Fibroblast of skin of back (primary cell): ENCODE data around the gene LTBP4.
A peak's percentile ranks its signal among the peaks of the same experiment; 100 is the strongest.
"Not testable (repeated sequence)": the region's sequence is repeated elsewhere in the genome, so short reads cannot be mapped to it uniquely, and the experiment has no call there.

Source experiments
- DNase-seq: peaks from one replicate; pipeline ENCODE4 v3.0.0-alpha.2; 2013

The LTBP4 gene

DNA sequence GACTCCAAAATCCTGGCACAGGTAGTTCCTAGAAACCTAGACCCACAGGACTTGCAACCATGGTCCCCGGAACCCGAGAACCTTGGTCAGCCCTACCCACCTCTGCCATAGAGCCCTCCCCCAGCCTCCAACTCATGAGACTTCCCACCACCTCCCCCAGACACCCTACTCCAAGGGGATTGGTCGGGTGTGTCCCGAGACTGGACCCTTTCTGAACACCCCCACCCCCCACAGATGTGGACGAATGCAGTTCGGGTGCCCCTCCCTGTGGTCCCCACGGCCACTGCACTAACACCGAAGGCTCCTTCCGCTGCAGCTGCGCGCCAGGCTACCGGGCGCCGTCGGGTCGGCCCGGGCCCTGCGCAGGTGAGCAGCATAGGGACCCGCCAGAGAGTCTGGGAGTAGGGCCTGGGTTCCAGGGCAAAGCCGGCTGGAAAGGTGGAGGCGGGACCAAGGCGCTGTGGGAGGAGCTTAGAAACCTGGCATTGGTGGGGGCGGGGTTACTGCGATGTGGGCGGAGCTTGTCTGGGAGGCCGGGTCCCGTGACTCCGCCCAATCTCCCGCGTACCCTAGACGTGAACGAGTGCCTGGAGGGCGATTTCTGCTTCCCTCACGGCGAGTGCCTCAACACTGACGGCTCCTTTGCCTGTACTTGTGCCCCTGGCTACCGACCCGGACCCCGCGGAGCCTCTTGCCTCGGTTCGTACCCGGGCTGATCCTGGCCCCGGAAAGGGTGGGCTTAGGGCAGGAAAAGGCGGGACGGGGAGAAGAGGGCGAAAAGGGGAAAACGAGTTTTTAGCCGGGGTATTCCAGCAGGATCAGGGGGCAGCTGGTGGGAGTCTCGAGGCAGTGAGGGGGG is 11.9 kb downstream of the LTBP4 start:
- no peak for DNase-seq

- peak; percentile 72 for DNase-seq
Observed at GRCh38 chr19:40613690-40614621, 12.8 kb downstream of the LTBP4 start.

- DNase-seq, result peak; percentile 92
Observed at GRCh38 chr19:40614622-40615411, 13.6 kb downstream of the LTBP4 start.

DNA sequence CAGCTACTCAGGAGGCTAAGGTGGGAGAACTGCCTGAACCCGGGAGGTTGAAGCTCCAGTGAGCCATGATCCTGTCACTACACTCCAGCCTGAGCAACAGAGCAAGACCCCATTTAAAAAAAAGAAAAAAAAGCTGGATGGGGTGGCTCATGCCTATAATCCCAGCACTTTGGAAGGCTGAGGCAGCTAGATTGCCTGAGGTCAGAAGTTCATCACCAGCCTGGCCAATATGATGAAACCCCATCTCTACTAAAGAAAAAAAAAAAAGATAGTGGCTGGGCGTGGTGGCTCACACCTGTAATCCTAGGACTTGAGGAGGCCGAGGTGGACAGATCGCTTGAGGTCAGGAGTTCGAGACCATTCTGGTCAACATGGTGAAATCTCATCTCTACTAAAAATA is 15.0 kb downstream of the LTBP4 start:
- DNase-seq, result no peak

DNA sequence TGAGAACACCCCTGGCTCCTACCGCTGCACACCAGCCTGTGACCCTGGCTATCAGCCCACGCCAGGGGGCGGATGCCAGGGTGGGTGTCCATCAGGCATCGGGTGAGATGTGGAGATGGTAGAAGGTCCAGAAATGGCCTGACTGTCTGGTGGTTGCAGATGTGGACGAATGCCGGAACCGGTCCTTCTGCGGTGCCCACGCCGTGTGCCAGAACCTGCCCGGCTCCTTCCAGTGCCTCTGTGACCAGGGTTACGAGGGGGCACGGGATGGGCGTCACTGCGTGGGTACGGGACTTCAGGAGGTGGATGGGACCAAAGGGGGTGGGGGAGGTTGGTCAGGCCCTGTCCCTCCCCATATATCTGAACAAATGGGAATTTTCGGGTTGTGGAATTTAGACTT is 15.8 kb downstream of the LTBP4 start:
- DNase-seq, result no peak

- DNase-seq, result no peak
Observed at GRCh38 chr19:40617961-40618360, 16.8 kb downstream of the LTBP4 start.

GRCh38 chr19:40619333-40620160 is 18.4 kb downstream of the LTBP4 start:
- DNase-seq, result no peak

GRCh38 chr19:40620161-40620485 is 19.0 kb downstream of the LTBP4 start:
- DNase-seq, result no peak

- no peak for DNase-seq
Observed at GRCh38 chr19:40621283-40621682, 20.1 kb downstream of the LTBP4 start.

GRCh38 chr19:40621966-40622772 is 21.0 kb downstream of the LTBP4 start:
- DNase-seq, result no peak

DNA sequence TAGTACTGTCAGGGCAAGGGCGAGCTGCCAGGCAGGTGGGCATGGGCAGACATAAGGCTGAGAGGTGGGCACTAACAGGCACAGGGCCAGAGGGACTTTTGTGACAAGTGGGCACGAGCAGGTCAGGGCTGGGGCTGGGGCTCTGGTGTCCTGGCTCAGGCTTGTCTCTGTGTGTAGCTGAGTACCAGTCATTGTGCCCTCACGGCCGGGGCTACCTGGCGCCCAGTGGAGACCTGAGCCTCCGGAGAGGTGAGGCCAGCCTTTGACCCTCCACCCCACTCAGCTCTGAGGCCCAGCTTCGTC is 21.6 kb downstream of the LTBP4 start:
- no peak for DNase-seq

DNA sequence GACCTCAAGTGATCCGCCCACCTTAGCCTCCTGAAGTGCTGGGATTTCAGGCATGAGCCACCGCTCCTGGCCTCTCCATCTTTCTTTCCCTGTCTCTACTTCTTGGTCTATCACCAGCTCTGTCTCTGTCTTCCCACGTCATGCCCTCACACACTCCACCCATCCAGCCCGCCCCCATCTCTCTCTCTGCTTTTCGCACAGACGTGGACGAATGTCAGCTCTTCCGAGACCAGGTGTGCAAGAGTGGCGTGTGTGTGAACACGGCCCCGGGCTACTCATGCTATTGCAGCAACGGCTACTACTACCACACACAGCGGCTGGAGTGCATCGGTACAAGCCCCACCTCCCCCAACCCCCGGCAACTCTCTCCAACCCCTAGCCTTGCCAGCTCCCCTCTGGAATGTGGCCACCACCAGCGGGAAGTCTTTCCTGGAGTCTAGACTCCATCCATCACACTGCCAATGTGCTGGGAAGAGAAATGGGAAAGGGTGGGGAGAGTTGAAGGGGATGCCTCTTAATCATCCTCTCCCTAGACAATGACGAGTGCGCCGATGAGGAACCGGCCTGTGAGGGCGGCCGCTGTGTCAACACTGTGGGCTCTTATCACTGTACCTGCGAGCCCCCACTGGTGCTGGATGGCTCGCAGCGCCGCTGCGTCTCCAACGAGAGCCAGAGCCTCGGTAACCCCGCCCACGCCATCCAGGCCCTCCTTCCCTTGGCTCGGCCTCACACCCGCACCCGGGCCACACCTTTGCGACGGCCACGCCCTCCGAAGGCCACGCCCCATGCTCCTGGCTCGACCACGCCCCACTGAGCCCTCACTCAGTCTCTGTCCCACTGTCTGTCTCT is 22.5 kb downstream of the LTBP4 start:
- DNase-seq, result peak; percentile 58

GRCh38 chr19:40624369-40625153 is 23.4 kb downstream of the LTBP4 start:
- DNase-seq, result not testable (repeated sequence)

GRCh38 chr19:40625406-40626120 is 24.4 kb downstream of the LTBP4 start:
- DNase-seq, result no peak

DNA sequence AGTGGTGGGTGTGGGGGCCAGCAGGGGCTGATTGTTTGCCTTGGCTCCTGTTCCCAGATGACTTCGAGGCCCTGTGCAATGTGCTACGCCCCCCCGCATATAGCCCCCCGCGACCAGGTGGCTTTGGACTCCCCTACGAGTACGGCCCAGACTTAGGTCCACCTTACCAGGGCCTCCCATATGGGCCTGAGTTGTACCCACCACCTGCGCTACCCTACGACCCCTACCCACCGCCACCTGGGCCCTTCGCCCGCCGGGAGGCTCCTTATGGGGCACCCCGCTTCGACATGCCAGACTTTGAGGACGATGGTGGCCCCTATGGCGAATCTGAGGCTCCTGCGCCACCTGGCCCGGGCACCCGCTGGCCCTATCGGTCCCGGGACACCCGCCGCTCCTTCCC is 25.7 kb downstream of the LTBP4 start:
- DNase-seq, result no peak

DNA sequence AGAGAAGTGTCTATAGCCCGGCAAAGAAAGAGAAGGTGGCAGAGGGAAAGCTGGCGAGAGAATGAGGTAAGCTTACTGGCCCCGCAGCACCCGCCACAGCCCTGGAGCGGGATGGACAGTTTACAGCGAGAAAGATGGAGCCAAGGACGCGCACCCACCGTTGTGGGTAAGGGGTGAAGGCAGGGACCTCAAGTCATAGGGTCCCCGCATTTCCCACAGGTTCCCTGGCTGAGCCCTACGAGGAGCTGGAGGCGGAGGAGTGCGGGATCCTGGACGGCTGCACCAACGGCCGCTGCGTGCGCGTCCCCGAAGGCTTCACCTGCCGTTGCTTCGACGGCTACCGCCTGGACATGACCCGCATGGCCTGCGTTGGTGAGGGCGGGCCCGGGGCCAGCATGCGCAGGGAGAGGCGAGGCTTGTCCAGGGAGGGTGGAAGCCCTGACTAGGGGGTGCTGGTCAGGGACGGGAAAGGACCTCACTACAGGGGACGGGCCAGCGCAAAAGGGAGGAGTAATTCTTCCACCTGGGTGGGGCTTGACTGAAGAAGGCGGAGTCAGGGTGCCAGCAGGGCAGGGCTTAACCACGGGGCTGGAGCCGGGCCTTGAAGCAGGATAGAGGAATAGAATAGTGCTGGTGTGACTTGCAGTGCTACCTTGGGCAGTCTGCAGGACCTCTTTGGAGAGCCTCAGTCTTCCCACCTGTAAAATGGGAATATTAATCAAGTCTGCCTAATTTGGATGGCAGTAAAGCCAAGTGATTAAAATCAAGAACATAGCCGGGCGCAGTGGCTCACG is 26.5 kb downstream of the LTBP4 start:
- DNase-seq, result no peak

- no peak for DNase-seq
Observed at GRCh38 chr19:40629346-40629745, 28.2 kb downstream of the LTBP4 start.
